ENCODE data around the gene KRTAP25-1. TPM values are rescaled to one million over a fixed set of nuclear protein-coding genes. Genes with fewer than 3 reads are reported as not detected.

The KRTAP25-1 gene
- total RNA-seq, 4 donors from 2014 or later = not detected

DNA sequence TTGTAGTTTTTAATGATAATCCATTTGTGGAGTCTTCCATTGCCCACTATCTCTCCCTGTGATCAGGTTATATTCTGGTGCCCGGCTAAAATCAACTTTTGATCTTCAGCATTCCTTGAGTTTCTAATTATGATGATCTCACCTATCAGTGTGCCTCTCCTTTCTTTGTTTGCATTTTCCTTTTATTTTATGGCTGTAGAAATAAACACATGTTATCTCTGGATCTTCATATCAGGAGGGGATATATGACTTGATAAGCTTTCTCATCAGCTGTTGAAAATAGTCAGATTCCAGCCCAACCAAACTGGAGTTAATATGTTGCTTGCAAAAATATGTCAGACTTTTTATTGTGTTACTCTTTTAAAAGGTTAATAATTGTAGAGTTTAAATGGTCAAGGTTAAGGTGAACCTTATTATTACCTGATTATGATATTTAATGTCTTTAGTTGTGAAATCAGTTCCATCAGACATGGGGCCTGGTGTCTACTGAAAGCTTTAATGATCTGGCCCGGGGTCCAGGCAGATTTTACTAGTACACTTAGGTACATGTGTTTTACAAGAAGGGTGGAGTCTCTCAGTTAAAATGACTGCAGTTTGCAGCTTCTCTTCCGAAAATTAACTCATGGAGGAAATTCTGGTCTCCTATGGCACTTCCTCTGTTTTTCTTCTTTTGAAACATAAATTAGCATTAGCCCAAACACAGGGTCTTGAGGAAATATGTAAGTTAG is 19.3 kb downstream of the KRTAP25-1 start:
- no peaks in the 10 kb centered on the region for H3K27me3 ChIP-seq
- H3K4me3 ChIP-seq = no peak overlapping the region
- 63 to 65% methylated on average over 3 of the region's 3 CpGs for WGBS, 2 donors
- no peaks in the 10 kb centered on the region for H3K9me3 ChIP-seq
- DNase-seq = no peak
- intact Hi-C loops (cut with DNase I) = no loop called here
- TF ChIP-seq, protein P1, sequence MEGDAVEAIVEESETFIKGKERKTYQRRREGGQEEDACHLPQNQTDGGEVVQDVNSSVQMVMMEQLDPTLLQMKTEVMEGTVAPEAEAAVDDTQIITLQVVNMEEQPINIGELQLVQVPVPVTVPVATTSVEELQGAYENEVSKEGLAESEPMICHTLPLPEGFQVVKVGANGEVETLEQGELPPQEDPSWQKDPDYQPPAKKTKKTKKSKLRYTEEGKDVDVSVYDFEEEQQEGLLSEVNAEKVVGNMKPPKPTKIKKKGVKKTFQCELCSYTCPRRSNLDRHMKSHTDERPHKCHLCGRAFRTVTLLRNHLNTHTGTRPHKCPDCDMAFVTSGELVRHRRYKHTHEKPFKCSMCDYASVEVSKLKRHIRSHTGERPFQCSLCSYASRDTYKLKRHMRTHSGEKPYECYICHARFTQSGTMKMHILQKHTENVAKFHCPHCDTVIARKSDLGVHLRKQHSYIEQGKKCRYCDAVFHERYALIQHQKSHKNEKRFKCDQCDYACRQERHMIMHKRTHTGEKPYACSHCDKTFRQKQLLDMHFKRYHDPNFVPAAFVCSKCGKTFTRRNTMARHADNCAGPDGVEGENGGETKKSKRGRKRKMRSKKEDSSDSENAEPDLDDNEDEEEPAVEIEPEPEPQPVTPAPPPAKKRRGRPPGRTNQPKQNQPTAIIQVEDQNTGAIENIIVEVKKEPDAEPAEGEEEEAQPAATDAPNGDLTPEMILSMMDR (IDR thresholded peaks at IDR 0.05) = no peak
- no peak for TF ChIP-seq POLR2A (IDR thresholded peaks at IDR 0.05)
- H3K4me1 ChIP-seq = no peaks in the 10 kb centered on the region
- H3K27ac ChIP-seq = no peak overlapping the region
- no peaks in the 10 kb centered on the region for H3K36me3 ChIP-seq

DNA sequence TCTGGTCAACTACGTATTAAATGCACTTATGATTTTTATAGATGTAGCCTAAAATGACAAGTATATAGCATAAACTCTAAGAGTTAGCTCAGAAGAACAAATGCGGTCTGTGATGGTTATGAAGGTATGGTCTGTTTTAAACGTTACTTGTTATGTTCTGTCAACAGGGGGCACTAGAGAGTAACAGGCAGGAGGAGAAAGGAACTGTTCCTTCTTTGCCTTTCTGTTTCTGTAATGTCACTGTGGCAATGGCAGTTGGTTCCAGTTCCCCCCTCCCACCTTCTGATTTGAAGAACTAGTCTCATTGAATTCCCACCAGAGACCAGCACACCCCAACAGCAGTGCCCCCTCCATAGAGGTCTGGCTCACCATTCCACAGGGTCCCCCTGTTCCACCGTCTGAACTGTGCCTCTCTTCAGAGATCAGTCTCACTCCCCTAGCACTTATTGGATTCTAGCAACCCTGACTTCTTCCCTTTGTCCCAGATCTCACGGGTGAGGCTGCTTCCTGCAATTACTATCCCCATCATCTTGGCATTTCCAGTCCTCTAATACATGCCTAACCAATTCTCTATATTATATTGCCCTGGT is 20.6 kb downstream of the KRTAP25-1 start:
- Histone ChIP-seq H3K27ac (no peak overlapping the region), H3K9me3 (no peaks in the 10 kb centered on the region), H3K27me3 (no peaks in the 10 kb centered on the region), H3K36me3 (no peaks in the 10 kb centered on the region), H3K4me1 (no peaks in the 10 kb centered on the region), H3K4me3 (no peak overlapping the region)
- intact Hi-C loops (cut with DNase I) = no loop called here
- WGBS, 2 donors = 62 to 75% methylated on average over 5 of the region's 5 CpGs
- TF ChIP-seq, protein P1 (IDR thresholded peaks at IDR 0.05) = no peak
- no peak for TF ChIP-seq POLR2A (IDR thresholded peaks at IDR 0.05)
- DNase-seq = no peak

DNA sequence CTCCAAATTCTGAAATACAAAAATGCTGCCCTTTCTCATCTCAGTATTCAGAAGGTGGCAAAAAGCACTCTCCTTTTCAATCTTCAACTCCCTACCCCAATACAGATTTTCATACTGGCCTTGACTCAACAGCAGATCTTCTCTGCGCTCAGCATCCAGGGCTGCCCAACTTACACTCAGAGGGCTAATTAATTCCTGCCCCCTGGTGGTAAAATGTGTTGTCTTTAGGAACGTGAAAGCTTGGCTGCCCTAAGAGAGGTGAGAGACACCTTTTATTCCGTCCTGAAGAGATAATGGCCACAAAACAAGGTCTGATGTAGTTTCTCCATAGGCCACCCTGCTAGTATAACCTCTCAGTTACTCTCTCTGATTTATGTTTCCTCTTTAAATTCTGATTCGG is 31.5 kb downstream of the KRTAP25-1 start:
- H3K36me3 ChIP-seq = no peaks in the 10 kb centered on the region
- no peaks in the 10 kb centered on the region for H3K9me3 ChIP-seq
- WGBS, 2 donors = 57 to 66% methylated on average over 4 of the region's 4 CpGs
- H3K4me1 ChIP-seq = no peaks in the 10 kb centered on the region
- no peaks in the 10 kb centered on the region for H3K27me3 ChIP-seq
- intact Hi-C loops (cut with DNase I) = no loop called here
- no peak overlapping the region for H3K27ac ChIP-seq
- TF ChIP-seq POLR2A (IDR thresholded peaks at IDR 0.05) = no peak
- TF ChIP-seq, protein P1 (IDR thresholded peaks at IDR 0.05) = peak in 5 of 6 experiments; percentile 25 to 65 (median 32)
- no peak for DNase-seq
- no peak overlapping the region for H3K4me3 ChIP-seq

DNA sequence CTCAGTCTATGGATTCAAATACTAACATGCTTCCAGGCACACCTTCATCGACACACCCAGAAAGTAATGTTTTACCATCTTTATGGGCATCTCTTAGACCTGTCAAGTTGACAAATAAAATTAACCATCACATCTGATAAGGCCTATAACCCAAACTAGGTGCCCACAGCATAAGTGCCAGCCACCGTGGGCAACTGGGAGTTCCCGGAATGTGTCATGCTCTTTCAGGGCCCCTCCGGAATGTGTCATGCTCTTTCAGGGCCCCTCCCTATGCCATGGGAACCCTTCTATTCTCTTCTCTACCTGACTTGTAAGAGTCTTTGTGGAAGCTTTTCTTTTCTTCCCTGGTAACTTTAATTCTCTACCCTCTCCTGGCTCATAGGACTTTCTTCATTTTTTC is 33.2 kb downstream of the KRTAP25-1 start:
- no peak for DNase-seq
- no peak overlapping the region for H3K4me3 ChIP-seq
- no peaks in the 10 kb centered on the region for H3K36me3 ChIP-seq
- TF ChIP-seq POLR2A (IDR thresholded peaks at IDR 0.05) = no peak
- TF ChIP-seq, protein P1 (IDR thresholded peaks at IDR 0.05) = no peak
- H3K27me3 ChIP-seq = no peaks in the 10 kb centered on the region
- no peak overlapping the region for H3K27ac ChIP-seq
- intact Hi-C loops (cut with DNase I) = no loop called here
- no peaks in the 10 kb centered on the region for H3K9me3 ChIP-seq
- 33 to 70% methylated on average over 4 of the region's 4 CpGs for WGBS, 2 donors
- H3K4me1 ChIP-seq = no peaks in the 10 kb centered on the region

DNA sequence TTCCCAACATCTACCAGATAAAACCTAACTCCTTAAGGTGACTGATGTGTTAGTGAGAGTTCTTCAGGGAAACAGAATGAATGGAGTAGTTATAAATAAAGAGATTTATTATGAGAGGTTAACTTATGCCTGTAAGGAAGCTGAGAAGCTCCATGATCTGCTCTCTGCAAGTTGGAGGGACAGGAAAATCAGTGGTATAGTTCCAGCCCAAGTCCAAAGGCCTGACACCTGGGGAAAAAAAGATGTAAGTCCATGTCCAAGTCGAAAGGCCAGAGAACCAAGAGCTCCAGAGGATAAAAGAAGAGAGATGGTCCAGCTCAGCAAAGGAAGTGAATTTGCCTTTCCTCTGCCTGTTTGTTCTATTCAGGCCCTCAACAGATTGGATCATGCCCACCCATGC is 33.6 kb downstream of the KRTAP25-1 start:
- no peaks in the 10 kb centered on the region for H3K27me3 ChIP-seq
- 32 to 73% methylated on average over 1 of the region's 1 CpG for WGBS, 2 donors
- no peaks in the 10 kb centered on the region for H3K36me3 ChIP-seq
- H3K27ac ChIP-seq = no peak overlapping the region
- no peak for TF ChIP-seq POLR2A (IDR thresholded peaks at IDR 0.05)
- TF ChIP-seq, protein P1 (IDR thresholded peaks at IDR 0.05) = no peak
- H3K4me3 ChIP-seq = no peak overlapping the region
- intact Hi-C loops (cut with DNase I) = no loop called here
- no peaks in the 10 kb centered on the region for H3K9me3 ChIP-seq
- H3K4me1 ChIP-seq = no peaks in the 10 kb centered on the region
- no peak for DNase-seq
